NB4 (cell line): ENCODE data around the gene CNGA3.

Experiments used
- MYC ChIP-seq: IDR thresholded peaks from 2 replicates; pipeline ENCODE4 v1.6.1; 2011; ENCODE audit warnings: low read depth, low read length
- POLR2A ChIP-seq: IDR thresholded peaks from 2 replicates; pipeline ENCODE4 v1.6.1; 2011; ENCODE audit warnings: mild to moderate bottlenecking; ENCODE audit not compliant: insufficient read length; ENCODE audit errors: extremely low read depth
- TF ChIP-seq, protein P1 (sequence below): IDR thresholded peaks from 2 replicates; pipeline ENCODE4 v1.6.1; 2011; ENCODE audit warnings: low read depth, low read length
- TF ChIP-seq, protein P2 (sequence below): IDR thresholded peaks from one replicate; pipeline ENCODE4 v1.5.1; 2012; ENCODE audit warnings: low read depth, low read length

DNA sequence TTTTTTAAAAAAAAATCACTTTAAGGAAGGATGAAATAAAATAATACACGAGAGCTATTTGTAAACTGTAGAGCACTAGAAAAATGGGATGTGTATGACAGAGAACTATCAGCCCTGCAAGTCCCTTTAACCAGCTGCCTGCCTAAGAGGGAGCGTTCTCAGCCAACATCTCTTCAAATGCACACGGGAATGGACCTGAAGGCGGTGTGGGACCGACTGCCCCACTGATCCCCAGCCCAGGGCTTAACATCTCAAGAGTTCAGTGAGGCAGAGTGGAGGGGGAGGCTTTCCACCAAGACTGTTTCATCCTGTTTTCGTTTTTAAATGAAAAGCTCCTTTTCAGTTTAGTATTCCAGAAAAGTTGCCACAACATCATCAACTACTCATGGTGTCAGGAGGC, 100.6 kb downstream of the CNGA3 start:
- TF ChIP-seq, protein P1, sequence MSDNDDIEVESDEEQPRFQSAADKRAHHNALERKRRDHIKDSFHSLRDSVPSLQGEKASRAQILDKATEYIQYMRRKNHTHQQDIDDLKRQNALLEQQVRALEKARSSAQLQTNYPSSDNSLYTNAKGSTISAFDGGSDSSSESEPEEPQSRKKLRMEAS, result no peak
- TF ChIP-seq, protein P2, sequence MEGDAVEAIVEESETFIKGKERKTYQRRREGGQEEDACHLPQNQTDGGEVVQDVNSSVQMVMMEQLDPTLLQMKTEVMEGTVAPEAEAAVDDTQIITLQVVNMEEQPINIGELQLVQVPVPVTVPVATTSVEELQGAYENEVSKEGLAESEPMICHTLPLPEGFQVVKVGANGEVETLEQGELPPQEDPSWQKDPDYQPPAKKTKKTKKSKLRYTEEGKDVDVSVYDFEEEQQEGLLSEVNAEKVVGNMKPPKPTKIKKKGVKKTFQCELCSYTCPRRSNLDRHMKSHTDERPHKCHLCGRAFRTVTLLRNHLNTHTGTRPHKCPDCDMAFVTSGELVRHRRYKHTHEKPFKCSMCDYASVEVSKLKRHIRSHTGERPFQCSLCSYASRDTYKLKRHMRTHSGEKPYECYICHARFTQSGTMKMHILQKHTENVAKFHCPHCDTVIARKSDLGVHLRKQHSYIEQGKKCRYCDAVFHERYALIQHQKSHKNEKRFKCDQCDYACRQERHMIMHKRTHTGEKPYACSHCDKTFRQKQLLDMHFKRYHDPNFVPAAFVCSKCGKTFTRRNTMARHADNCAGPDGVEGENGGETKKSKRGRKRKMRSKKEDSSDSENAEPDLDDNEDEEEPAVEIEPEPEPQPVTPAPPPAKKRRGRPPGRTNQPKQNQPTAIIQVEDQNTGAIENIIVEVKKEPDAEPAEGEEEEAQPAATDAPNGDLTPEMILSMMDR, result no peak
- TF ChIP-seq POLR2A (no peak), MYC (no peak)
